NCI-H2107 treated with DMSO at 0.1 percent for 48 hours (cell line): Measurements from ENCODE around the gene NEMF.
A peak's percentile ranks its signal among the peaks of the same experiment; 100 is the strongest.
"Not testable (repeated sequence)": the region's sequence is repeated elsewhere in the genome, so short reads cannot be mapped to it uniquely, and the experiment has no call there.

Experiments
- DNase-seq: peaks from one replicate; lab custom pipeline; 2025; ENCODE audit not compliant: unreplicated experiment; lab: John Stamatoyannopoulos, UW

Gene NEMF

GRCh38 chr14:49852301-49853157 is at the start of gene NEMF:
NEMF (minus strand) TSS chr14:49852788; CDS start chr14:49852753, 35 bp downstream.
- DNase-seq = peak; percentile 99

GRCh38 chr14:49900973-49901372 is 48.4 kb upstream of the NEMF start:
- DNase-seq = no peak

- no peak for DNase-seq
These were observed 45.9 kb upstream of the NEMF start for GRCh38 chr14:49898485-49898884.

- no peak for DNase-seq
These were observed 45.4 kb upstream of the NEMF start for GRCh38 chr14:49897965-49898364.

- DNase-seq = no peak
These were observed 44.8 kb upstream of the NEMF start for GRCh38 chr14:49897414-49897813.

- DNase-seq = no peak
These were observed 44.4 kb upstream of the NEMF start for GRCh38 chr14:49896966-49897365.

- DNase-seq = not testable (repeated sequence)
These were observed 43.7 kb upstream of the NEMF start for GRCh38 chr14:49896272-49896671.

- DNase-seq = no peak
These were observed 42.9 kb upstream of the NEMF start for GRCh38 chr14:49895480-49895879.

- DNase-seq = not testable (repeated sequence)
These were observed 41.9 kb upstream of the NEMF start for GRCh38 chr14:49894214-49895107.

GRCh38 chr14:49893309-49894213 is 41.0 kb upstream of the NEMF start:
- DNase-seq = no peak

- DNase-seq = peak; percentile 94
These were observed 40.2 kb upstream of the NEMF start, which contains the start of gene ARF6 for GRCh38 chr14:49892636-49893308. ARF6 (plus strand) TSS chr14:49893082; CDS start chr14:49893737, 655 bp downstream.

GRCh38 chr14:49892301-49892635 is 39.7 kb upstream of the NEMF start:
- peak; percentile 83 for DNase-seq

GRCh38 chr14:49888293-49888692 is 35.7 kb upstream of the NEMF start:
- DNase-seq = no peak

- DNase-seq = no peak
These were observed 33.9 kb upstream of the NEMF start for GRCh38 chr14:49886523-49886922.

GRCh38 chr14:49882826-49883694 is 30.5 kb upstream of the NEMF start:
- DNase-seq = no peak

- DNase-seq = no peak
These were observed 28.9 kb upstream of the NEMF start for GRCh38 chr14:49881350-49882001.

- DNase-seq = no peak
These were observed 27.9 kb upstream of the NEMF start for GRCh38 chr14:49880267-49881064.

- peak; percentile 59 for DNase-seq
These were observed 27.1 kb upstream of the NEMF start for GRCh38 chr14:49879646-49880204.
